Loucy (cell line): Measurements from ENCODE around the gene PKD2L1.

ENCODE experiments used
- H2AFZ ChIP-seq: fragments of 200-600 bp; sonication (generic); 2 replicates; pipeline ENCODE4 v1.6.0; 2016; ENCODE audit warnings: antibody characterized with exemption, mild to moderate bottlenecking, low read length, moderate library complexity
- H3F3A ChIP-seq: fragments of 200-600 bp; 2 replicates; pipeline ENCODE4 v1.6.0; 2016; ENCODE audit warnings: antibody characterized with exemption, low read depth, mild to moderate bottlenecking
- H3K27me3 ChIP-seq: fragments of 200-600 bp; sonication (generic); 2 replicates; pipeline ENCODE4 v1.6.1; 2014; ENCODE audit warnings: low read length, mild to moderate bottlenecking; ENCODE audit not compliant: insufficient read depth, poor library complexity, severe bottlenecking
- H3K36me3 ChIP-seq: fragments of 200-600 bp; sonication (generic); 2 replicates; pipeline ENCODE4 v1.6.1; 2016; ENCODE audit warnings: low read length; ENCODE audit not compliant: insufficient read depth
- H3K4me1 ChIP-seq: fragments of 200-600 bp; sonication (generic); 2 replicates; pipeline ENCODE4 v1.5.1; 2014; ENCODE audit warnings: low read length, mild to moderate bottlenecking; ENCODE audit not compliant: insufficient read depth, poor library complexity, severe bottlenecking
- H3K4me2 ChIP-seq: fragments of 200-600 bp; sonication (generic); 2 replicates; pipeline ENCODE4 v1.6.0; 2014; ENCODE audit warnings: antibody characterized with exemption, low read length, low read depth, mild to moderate bottlenecking; ENCODE audit not compliant: poor library complexity, severe bottlenecking
- H3K4me3 ChIP-seq: fragments of 200-600 bp; sonication (generic); 2 replicates; pipeline ENCODE4 v1.5.1; 2014; ENCODE audit warnings: low read length, mild to moderate bottlenecking, mixed read lengths; ENCODE audit not compliant: poor library complexity, severe bottlenecking
- H3K79me2 ChIP-seq: fragments of 200-600 bp; sonication (generic); 2 replicates; pipeline ENCODE4 v1.6.1; 2014; ENCODE audit warnings: low read length; ENCODE audit not compliant: insufficient read depth
- H3K9ac ChIP-seq: fragments of 200-600 bp; sonication (generic); 2 replicates; pipeline ENCODE4 v1.6.0; 2014; ENCODE audit warnings: mild to moderate bottlenecking, low read depth, low read length, moderate library complexity; ENCODE audit not compliant: poor library complexity, severe bottlenecking
- H3K9me2 ChIP-seq: fragments of 200-600 bp; sonication (generic); replicated peaks from 2 replicates; pipeline ENCODE4 v1.6.1; 2016; ENCODE audit warnings: low read depth, low read length, mixed read lengths
- H3K9me3 ChIP-seq: fragments of 200-600 bp; sonication (generic); 2 replicates; pipeline ENCODE4 v1.6.1; 2014; ENCODE audit warnings: mild to moderate bottlenecking, antibody characterized with exemption, low read length, low read depth; ENCODE audit not compliant: insufficient read depth
- H4K20me1 ChIP-seq: fragments of 200-600 bp; sonication (generic); 2 replicates; pipeline ENCODE4 v1.6.0; 2014; ENCODE audit warnings: antibody characterized with exemption, low read length, mild to moderate bottlenecking; ENCODE audit not compliant: insufficient read depth, poor library complexity, severe bottlenecking
- EZH2phosphoT487 ChIP-seq: fragments of 200-600 bp; IDR thresholded peaks from 2 replicates; pipeline ENCODE4 v1.6.1; 2018; ENCODE audit warnings: antibody characterized with exemption, mild to moderate bottlenecking, moderate library complexity, borderline replicate concordance
- TF ChIP-seq, protein P1 (sequence below): fragments of 200-600 bp; sonication (generic); conservative IDR thresholded peaks from 2 replicates; pipeline ENCODE4 v1.5.1; 2014; ENCODE audit warnings: mild to moderate bottlenecking, antibody characterized with exemption, low read length

The PKD2L1 gene

DNA sequence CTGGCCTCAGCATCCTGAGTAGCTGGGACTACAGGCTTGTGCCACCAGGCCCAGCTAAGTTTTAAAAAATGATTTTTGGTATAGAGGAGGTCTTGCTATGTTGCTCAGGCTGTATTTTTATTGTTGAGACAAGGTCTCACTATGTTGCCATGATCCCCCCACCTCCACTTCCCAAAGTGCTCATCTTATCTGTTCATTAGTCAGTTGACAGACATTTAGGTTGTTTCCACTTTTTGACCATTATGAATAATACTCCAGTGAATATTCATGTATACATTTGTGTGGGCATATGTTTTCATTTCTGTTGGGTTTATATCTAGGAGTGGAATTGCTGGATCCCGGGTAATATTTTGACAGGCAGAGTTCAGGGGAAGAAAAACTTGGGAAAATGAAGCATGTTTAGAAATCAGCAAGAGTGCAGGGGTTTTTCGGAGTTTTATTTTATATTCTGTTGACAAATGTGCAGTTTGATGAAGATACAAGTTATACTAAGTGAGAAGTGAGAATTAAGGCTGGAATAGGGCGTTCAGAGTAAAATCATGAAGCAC lies 14.3 kb upstream of the PKD2L1 start:
- Histone ChIP-seq H4K20me1 (peaks cover 20% of the 10 kb centered on the region), H3F3A (no peaks in the 10 kb centered on the region), H3K79me2 (peaks cover 41% of the 10 kb centered on the region), H3K27me3 (peaks cover 7% of the 10 kb centered on the region), H3K36me3 (peaks cover 19% of the 10 kb centered on the region; the same call in 1 of the 2 replicates), H3K4me3 (no peak overlapping the region), H2AFZ (no peak overlapping the region), H3K4me1 (peaks cover 30% of the 10 kb centered on the region), H3K4me2 (no peak overlapping the region), H3K9ac (peak overlapping the region; percentile 99), H3K9me2 (no peaks in the 10 kb centered on the region), H3K9me3 (no peaks in the 10 kb centered on the region)
- TF ChIP-seq, protein P1, sequence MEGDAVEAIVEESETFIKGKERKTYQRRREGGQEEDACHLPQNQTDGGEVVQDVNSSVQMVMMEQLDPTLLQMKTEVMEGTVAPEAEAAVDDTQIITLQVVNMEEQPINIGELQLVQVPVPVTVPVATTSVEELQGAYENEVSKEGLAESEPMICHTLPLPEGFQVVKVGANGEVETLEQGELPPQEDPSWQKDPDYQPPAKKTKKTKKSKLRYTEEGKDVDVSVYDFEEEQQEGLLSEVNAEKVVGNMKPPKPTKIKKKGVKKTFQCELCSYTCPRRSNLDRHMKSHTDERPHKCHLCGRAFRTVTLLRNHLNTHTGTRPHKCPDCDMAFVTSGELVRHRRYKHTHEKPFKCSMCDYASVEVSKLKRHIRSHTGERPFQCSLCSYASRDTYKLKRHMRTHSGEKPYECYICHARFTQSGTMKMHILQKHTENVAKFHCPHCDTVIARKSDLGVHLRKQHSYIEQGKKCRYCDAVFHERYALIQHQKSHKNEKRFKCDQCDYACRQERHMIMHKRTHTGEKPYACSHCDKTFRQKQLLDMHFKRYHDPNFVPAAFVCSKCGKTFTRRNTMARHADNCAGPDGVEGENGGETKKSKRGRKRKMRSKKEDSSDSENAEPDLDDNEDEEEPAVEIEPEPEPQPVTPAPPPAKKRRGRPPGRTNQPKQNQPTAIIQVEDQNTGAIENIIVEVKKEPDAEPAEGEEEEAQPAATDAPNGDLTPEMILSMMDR, result no peak
- no peak for TF ChIP-seq EZH2phosphoT487

DNA sequence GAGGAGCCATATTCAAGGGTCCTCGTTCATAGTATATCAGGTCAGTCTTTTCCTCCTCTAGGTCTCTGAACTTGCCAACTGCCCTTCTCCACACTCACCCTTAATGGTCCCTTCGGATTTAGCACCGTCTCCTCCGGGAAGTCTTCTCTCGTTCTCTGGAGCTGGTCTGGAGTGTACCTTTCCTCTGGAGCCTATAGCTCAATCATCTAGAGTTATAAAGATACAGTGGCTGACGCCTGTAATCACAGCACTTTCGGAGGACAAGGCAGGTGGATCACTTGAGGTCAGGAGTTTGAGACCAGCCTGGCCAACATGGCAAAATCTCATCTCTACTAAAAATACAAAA lies 12.6 kb upstream of the PKD2L1 start:
- H3K36me3 ChIP-seq, result peaks cover 3% of the 10 kb centered on the region; the same call in 1 of the 2 replicates
- peak overlapping the region; percentile 48 for H3K9ac ChIP-seq
- peaks cover 21% of the 10 kb centered on the region for H3K4me1 ChIP-seq
- peaks cover 24% of the 10 kb centered on the region for H3K79me2 ChIP-seq
- H3K4me3 ChIP-seq, result no peak overlapping the region
- peak overlapping the region; percentile 91 for H2AFZ ChIP-seq
- H3F3A ChIP-seq, result no peaks in the 10 kb centered on the region
- H3K9me3 ChIP-seq, result no peaks in the 10 kb centered on the region
- H3K9me2 ChIP-seq, result no peaks in the 10 kb centered on the region
- TF ChIP-seq, protein P1, result no peak
- TF ChIP-seq EZH2phosphoT487, result no peak
- H4K20me1 ChIP-seq, result peaks cover 3% of the 10 kb centered on the region
- peaks cover 4% of the 10 kb centered on the region for H3K27me3 ChIP-seq
- H3K4me2 ChIP-seq, result peak overlapping the region; percentile 27

DNA sequence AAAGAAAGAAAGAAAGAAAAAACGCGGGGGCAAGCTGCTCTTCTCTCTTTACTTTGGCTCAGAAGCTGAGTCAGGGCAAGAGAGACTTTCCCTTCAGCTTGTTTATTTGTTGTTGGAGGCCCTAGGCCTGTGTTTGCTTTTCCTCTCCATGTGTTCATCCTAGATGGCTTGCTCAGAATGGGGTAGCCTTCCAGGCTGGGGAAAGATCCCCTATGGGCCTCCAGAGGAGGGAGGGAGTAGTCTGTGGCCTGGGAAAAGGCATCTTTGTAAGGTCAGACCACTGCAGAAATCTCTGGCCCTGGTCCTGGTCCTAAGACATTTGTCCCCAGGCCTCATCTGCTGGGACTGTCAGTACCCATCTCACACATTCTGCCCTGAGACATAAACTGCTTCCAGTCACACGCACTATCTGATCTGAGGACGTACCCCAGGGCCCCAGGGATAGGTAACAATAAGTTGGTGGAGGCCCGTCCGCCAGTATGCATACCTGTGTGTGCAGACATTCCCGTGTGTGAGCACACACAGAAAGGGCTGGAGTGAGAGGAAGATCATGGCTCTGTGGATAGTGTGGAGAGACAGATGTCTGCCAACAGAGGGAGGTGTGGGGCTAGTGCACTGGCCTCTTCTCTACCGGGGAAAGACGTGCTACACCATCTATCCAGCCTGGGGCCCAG lies 12.1 kb upstream of the PKD2L1 start:
- no peak for TF ChIP-seq EZH2phosphoT487
- TF ChIP-seq, protein P1, result peak; percentile 83
- Histone ChIP-seq H3K9ac (peak overlapping the region; percentile 48), H3K9me2 (no peaks in the 10 kb centered on the region), H2AFZ (peak overlapping the region; percentile 91), H3K27me3 (no peaks in the 10 kb centered on the region), H4K20me1 (no peaks in the 10 kb centered on the region), H3K4me2 (peak overlapping the region; percentile 27), H3K4me1 (peaks cover 21% of the 10 kb centered on the region), H3K36me3 (no peaks in the 10 kb centered on the region), H3F3A (no peaks in the 10 kb centered on the region), H3K9me3 (no peaks in the 10 kb centered on the region), H3K4me3 (no peak overlapping the region), H3K79me2 (peaks cover 19% of the 10 kb centered on the region)
